Measurements from ENCODE around the gene BTF3L4.

Gene BTF3L4

GRCh38 chr1:52123622-52124021 lies 67.5 kb downstream of the BTF3L4 start:
- DNase-seq (ENCODE audit: low read depth), result no peak

- no peak for DNase-seq (ENCODE audit: low read depth)
These were observed 69.8 kb downstream of the BTF3L4 start for GRCh38 chr1:52125736-52126359.

DNA sequence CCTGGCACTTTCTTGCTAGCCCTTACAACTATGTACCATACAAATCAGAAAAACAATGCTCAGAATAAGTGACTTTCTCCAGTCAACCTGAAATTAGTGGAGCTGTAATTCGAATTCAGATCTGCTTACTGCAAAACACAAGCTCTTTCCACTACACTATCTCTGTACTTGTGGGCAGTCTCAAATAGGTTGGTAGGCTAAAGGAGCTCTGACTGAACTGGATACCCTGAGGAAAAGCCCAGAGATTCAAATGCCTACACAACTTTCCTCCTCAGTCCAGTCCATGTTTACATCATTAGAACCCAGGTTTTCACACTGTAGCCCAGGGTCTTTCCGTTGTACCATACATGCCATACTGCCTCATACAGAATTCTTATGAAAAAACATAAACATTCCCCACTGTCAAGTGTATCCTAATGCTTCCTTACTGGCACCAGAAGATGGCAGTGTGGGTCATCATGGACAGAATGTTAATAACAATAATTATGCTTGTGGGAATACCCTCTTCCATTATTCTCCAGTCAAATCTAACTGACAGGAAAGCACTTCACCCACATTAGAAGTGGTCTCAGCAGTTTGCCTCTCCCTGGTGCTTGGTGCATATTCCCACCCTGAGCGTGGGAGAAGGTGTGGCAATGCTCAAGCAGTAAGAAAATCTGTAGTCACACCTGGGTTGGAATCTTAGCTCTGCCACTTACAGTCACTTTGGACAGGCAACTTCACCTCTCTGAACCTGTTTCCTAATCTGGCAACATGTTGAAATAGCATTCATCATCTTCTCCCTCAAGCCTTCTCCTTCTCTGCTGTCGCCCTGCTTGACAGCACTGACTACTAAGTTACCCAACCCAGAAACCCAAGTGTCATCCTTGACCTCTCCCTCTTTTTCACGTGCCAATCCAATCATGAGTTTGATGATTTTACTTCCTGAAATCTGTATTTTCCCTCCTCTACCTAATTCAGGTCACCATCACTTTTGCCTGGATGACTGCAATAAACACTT lies 71.4 kb downstream of the BTF3L4 start:
- DNase-seq (ENCODE audit: low read depth), result peak; percentile 74

- peak; percentile 81 for DNase-seq (ENCODE audit: low read depth)
These were observed 83.9 kb downstream of the BTF3L4 start for GRCh38 chr1:52139817-52140540.

All from EH (cell line).